OCI-LY1 (cell line): Measurements from ENCODE around the gene CMTM1.
A peak's percentile ranks its signal among the peaks of the same experiment; 100 is the strongest.

ENCODE experiments used
- H2AFZ ChIP-seq: fragments of 200-600 bp; sonication (generic), shearing (Covaris generic); 2 replicates; pipeline ENCODE4 v1.6.0; 2014; ENCODE audit warnings: antibody characterized with exemption, mild to moderate bottlenecking, low read length
- H3F3A ChIP-seq: fragments of 200-600 bp; sonication (generic), shearing (Covaris generic); 2 replicates; pipeline ENCODE4 v1.6.0; 2014; ENCODE audit warnings: mild to moderate bottlenecking, antibody characterized with exemption, low read length, moderate library complexity; ENCODE audit not compliant: insufficient read depth
- H3K27ac ChIP-seq: fragments of 200-600 bp; sonication (generic); 2 replicates; pipeline ENCODE4 v1.5.1; 2014; ENCODE audit warnings: low read length, mixed run types, mild to moderate bottlenecking, low read depth; ENCODE audit not compliant: poor library complexity, severe bottlenecking
- H3K27me3 ChIP-seq: fragments of 200-600 bp; sonication (generic); 2 replicates; pipeline ENCODE4 v1.6.0; 2014; ENCODE audit warnings: antibody characterized with exemption, mild to moderate bottlenecking, low read length, moderate library complexity; ENCODE audit not compliant: insufficient read depth
- H3K36me3 ChIP-seq: fragments of 200-600 bp; sonication (generic); 2 replicates; pipeline ENCODE4 v1.6.1; 2014; ENCODE audit warnings: mild to moderate bottlenecking, antibody characterized with exemption, low read length, moderate library complexity, mixed read lengths; ENCODE audit not compliant: insufficient read depth
- H3K4me1 ChIP-seq: fragments of 200-600 bp; sonication (generic); 2 replicates; pipeline ENCODE4 v1.5.1; 2014; ENCODE audit warnings: mild to moderate bottlenecking, low read length, moderate library complexity; ENCODE audit not compliant: insufficient read depth, severe bottlenecking
- H3K4me2 ChIP-seq: fragments of 200-600 bp; sonication (generic), shearing (Covaris generic); 2 replicates; pipeline ENCODE4 v1.6.1; 2014; ENCODE audit warnings: low read length
- H3K4me3 ChIP-seq: fragments of 200-600 bp; sonication (generic); 2 replicates; pipeline ENCODE4 v1.5.1; 2014; ENCODE audit warnings: low read length, low read depth, mild to moderate bottlenecking, mixed read lengths; ENCODE audit not compliant: poor library complexity, severe bottlenecking
- H3K79me2 ChIP-seq: fragments of 200-600 bp; shearing (Covaris generic); 2 replicates; pipeline ENCODE4 v1.6.1; 2016; ENCODE audit warnings: mixed run types, low read length, mixed read lengths; ENCODE audit not compliant: insufficient read depth
- H3K9ac ChIP-seq: fragments of 200-600 bp; sonication (generic), shearing (Covaris generic); 2 replicates; pipeline ENCODE4 v1.6.1; 2014; ENCODE audit warnings: mild to moderate bottlenecking, low read length, mixed read lengths
- H3K9me2 ChIP-seq: fragments of 200-600 bp; sonication (generic), shearing (Covaris generic); 2 replicates; pipeline ENCODE4 v1.6.1; 2014; ENCODE audit warnings: low read depth, mild to moderate bottlenecking, low read length, mixed read lengths
- H3K9me3 ChIP-seq: fragments of 200-600 bp; shearing (Covaris generic); 2 replicates; pipeline ENCODE4 v1.6.1; 2014; ENCODE audit warnings: low read length, mixed read lengths
- H4K20me1 ChIP-seq: fragments of 200-600 bp; sonication (generic), shearing (Covaris generic); 2 replicates; pipeline ENCODE4 v1.6.0; 2016; ENCODE audit warnings: mild to moderate bottlenecking, low read length; ENCODE audit not compliant: insufficient read depth
- EZH2 ChIP-seq: fragments of 200-600 bp; sonication (generic), shearing (Covaris generic); IDR thresholded peaks from 2 replicates; pipeline ENCODE4 v1.8.0; 2017; ENCODE audit warnings: borderline replicate concordance, mixed run types, mild to moderate bottlenecking, antibody characterized with exemption, low read length, moderate library complexity, mixed read lengths
- TF ChIP-seq, protein P1 (sequence below): fragments of 200-600 bp; sonication (generic), shearing (Covaris generic); IDR thresholded peaks from 2 replicates; pipeline ENCODE4 v1.5.1; 2017; ENCODE audit warnings: mild to moderate bottlenecking, antibody characterized with exemption, low read length, moderate library complexity, mixed read lengths

CMTM1 gene

DNA sequence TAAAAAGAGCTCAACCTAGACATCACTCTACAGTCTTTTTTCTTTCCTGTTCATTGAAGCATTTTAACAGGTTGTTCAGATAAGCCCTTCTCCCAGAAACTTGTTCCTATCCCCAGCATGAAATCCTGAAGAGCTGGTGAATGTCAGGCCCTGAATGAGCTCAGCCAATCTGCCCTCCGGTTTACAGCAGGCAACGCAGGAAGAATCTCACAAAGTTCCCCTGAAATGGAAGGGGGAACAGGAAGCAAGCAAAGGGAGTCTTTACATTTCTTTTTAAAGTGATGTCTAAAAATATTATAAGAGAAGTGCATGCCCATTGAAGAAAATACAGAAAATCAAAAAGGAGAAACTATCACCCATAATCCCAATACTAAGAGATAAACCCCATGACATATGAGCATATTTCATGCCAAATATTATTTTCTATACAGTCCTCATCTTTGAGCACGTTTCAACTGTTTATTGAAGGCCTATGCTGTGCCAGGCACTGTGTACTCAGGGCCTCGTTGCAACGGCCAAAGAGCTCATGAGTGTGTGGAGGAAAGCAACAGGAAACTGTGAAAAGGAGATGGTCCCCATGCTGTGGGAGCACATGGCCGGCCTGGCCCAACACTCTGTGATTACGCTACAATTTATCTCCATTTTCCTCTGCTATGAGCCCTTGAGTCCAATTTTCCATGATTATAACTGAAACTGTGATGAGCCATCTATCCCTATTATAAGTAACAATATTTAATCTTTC lies 22.1 kb upstream of the CMTM1 start:
- Histone ChIP-seq H3K4me1 (peaks cover 48% of the 10 kb centered on the region), H4K20me1 (no peaks in the 10 kb centered on the region), H3K79me2 (no peaks in the 10 kb centered on the region), H3F3A (no peaks in the 10 kb centered on the region; the same call in 1 of the 2 replicates), H3K4me3 (no peak overlapping the region), H2AFZ (no peak overlapping the region), H3K27me3 (no peaks in the 10 kb centered on the region), H3K27ac (peak overlapping the region; percentile 62), H3K9me3 (no peaks in the 10 kb centered on the region), H3K9me2 (no peaks in the 10 kb centered on the region), H3K9ac (no peak overlapping the region), H3K4me2 (no peak overlapping the region), H3K36me3 (no peaks in the 10 kb centered on the region)
- TF ChIP-seq EZH2, result no peak
- TF ChIP-seq, protein P1, sequence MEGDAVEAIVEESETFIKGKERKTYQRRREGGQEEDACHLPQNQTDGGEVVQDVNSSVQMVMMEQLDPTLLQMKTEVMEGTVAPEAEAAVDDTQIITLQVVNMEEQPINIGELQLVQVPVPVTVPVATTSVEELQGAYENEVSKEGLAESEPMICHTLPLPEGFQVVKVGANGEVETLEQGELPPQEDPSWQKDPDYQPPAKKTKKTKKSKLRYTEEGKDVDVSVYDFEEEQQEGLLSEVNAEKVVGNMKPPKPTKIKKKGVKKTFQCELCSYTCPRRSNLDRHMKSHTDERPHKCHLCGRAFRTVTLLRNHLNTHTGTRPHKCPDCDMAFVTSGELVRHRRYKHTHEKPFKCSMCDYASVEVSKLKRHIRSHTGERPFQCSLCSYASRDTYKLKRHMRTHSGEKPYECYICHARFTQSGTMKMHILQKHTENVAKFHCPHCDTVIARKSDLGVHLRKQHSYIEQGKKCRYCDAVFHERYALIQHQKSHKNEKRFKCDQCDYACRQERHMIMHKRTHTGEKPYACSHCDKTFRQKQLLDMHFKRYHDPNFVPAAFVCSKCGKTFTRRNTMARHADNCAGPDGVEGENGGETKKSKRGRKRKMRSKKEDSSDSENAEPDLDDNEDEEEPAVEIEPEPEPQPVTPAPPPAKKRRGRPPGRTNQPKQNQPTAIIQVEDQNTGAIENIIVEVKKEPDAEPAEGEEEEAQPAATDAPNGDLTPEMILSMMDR, result no peak

DNA sequence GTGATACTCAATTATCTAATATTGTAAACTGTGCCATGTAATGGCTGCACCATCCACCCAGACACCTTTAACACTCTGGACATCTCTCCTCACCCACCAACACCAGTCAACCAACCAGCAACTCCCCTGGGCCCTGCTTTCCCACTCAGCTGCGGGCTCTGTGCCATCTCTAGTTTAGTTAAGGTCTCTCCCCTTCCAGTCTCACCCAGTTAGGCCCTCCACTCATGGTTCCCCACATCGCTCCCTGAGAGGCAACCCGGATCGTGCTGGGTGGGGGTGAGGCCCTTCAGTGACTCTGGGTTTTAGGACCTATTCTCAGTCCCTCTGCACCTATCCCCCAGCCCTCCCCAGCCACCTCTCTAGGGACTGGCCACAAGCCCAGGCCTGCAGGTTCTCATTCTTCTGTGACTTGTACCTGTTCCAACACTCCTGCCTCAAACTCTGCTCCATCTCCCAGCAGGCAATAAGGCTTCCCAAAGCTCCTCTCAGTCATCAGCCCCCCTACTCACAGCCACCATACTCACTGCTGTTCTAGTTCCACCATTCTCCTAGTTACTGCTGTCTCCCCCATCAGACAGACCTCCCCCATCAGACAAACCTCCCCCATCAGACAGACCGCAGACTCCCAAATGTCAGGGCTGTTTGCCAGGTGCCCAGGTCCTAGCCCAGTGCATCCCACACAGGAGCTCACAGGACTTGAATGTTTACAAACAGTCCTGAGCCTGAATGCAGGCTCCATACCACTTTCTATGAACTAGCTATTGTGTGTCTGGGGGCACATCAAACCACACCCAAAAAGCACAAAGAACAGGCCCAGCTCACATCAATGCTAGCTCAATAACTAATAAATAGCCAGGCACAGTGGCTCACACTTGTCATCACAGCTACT lies 18.9 kb upstream of the CMTM1 start:
- Histone ChIP-seq H3K4me2 (no peak overlapping the region), H3K79me2 (no peaks in the 10 kb centered on the region), H3K27ac (peak overlapping the region; percentile 58), H3K36me3 (no peaks in the 10 kb centered on the region), H4K20me1 (no peaks in the 10 kb centered on the region), H3K4me3 (no peak overlapping the region), H3K9me2 (no peaks in the 10 kb centered on the region), H2AFZ (no peak overlapping the region), H3K9me3 (no peaks in the 10 kb centered on the region), H3K9ac (no peak overlapping the region), H3K27me3 (no peaks in the 10 kb centered on the region), H3F3A (no peaks in the 10 kb centered on the region; the same call in 1 of the 2 replicates), H3K4me1 (peaks cover 64% of the 10 kb centered on the region)
- TF ChIP-seq, protein P1, result no peak
- no peak for TF ChIP-seq EZH2

DNA sequence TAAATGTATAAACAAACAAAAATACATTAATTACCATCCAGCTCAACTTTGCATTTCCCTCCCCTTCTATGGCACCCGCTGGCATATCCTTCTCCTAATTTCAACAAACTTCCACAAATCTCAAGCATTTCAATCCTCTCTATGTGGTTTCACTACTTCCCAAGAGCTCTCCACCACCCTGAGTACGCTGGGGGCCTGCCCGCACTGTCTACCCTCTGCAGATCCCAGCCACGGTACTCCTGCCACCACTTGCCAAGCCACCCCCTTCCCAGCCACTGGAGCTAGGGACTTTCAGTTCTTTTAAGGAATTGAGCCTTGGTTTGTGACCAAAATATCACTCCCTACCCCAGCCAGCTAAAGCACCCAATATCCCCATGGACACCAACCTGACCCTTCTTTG lies 18.2 kb upstream of the CMTM1 start:
- peak overlapping the region; percentile 85 for H3K27ac ChIP-seq
- H3K9me3 ChIP-seq, result no peaks in the 10 kb centered on the region
- H3K4me2 ChIP-seq, result no peak overlapping the region
- peaks cover 3% of the 10 kb centered on the region; the same call in 1 of the 2 replicates for H3K79me2 ChIP-seq
- H3K9ac ChIP-seq, result no peak overlapping the region
- no peak overlapping the region for H2AFZ ChIP-seq
- no peaks in the 10 kb centered on the region for H4K20me1 ChIP-seq
- no peaks in the 10 kb centered on the region; the same call in 1 of the 2 replicates for H3F3A ChIP-seq
- H3K27me3 ChIP-seq, result no peaks in the 10 kb centered on the region
- H3K4me3 ChIP-seq, result no peak overlapping the region
- H3K4me1 ChIP-seq, result peaks cover 70% of the 10 kb centered on the region
- no peaks in the 10 kb centered on the region for H3K9me2 ChIP-seq
- H3K36me3 ChIP-seq, result no peaks in the 10 kb centered on the region
- TF ChIP-seq, protein P1, result no peak
- TF ChIP-seq EZH2, result no peak
